Right lung (tissue), 5 donors: Measurements from ENCODE around the gene RPS6KB2. TPM values are rescaled to one million over a fixed set of nuclear protein-coding genes. Genes with fewer than 3 reads are reported as not detected.

ENCODE experiments used
- DNase-seq, 2 donors: peaks; one replicate each; pipeline ENCODE4 v3.0.0-alpha.2; 2013
- polyA plus RNA-seq, 5 donors: library from polyadenylated mRNA; unstranded; fragments of 120-200 nt; gene quantifications; one replicate each; pipeline versions ENCODE4 v1.2.1 to v1.2.3, GENCODE V29; 2013; ENCODE audit warnings: inconsistent platforms in 1 of 5, low replicate concordance in 1 of 5; ENCODE audit not compliant: insufficient read length in 5 of 5, insufficient read depth in 1 of 5

RPS6KB2 gene
- polyA plus RNA-seq, 5 donors: 34.2 to 45.2 (median 40.7) TPM

DNA sequence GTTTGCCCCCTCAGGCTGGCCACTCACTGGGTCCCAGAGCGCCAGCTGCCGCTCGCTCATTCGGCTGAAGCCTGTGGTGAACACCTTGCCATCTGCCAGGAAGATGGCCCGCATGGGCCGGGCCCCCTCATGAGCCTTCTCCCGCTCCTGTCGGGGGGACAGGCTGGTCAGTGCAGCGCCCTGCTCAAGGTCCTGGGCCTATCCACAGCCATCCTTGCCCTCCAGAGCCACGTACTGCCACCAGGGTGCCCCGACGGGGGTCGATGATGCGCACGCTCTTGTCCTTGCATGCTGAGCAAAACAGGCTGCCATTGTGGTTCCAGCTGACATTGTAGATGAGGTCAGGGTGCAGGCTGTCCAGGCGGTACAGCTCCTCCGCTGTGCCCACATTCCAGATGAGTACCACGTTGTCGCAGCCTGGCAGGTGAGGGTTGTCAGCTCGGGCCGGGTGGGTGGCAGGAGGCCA is 12.8 kb downstream of the RPS6KB2 start:
- DNase-seq: no peak

DNA sequence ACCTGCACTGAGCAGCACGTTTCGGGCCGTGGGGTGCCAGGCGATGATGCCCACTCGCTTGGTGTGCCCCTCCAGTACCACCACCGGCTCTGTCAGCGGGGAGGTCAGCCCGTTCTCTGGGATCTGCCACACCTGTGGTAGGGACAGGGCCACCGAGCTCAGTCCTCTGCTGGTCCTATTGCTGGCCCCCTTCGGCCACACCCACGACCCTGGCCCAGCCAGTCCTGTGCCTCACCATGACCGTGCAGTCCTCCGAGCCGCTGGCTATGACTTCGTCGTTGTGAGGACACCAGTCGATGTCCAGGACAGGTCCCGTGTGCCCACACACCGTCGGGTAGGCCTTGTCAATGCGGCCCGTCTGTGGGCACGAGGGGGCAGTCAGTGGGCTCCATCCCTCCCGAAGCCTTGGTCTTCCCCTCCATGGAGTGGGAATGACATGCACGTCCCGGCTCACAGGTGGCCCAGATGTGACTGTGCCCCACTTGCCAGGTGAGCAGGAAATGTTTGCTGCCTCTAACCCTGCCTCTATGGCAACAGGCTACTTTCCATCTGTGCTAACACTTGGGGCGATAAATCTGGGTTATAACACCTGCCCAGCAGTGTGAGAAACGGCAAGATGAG is 13.5 kb downstream of the RPS6KB2 start:
- no peak for DNase-seq

DNA sequence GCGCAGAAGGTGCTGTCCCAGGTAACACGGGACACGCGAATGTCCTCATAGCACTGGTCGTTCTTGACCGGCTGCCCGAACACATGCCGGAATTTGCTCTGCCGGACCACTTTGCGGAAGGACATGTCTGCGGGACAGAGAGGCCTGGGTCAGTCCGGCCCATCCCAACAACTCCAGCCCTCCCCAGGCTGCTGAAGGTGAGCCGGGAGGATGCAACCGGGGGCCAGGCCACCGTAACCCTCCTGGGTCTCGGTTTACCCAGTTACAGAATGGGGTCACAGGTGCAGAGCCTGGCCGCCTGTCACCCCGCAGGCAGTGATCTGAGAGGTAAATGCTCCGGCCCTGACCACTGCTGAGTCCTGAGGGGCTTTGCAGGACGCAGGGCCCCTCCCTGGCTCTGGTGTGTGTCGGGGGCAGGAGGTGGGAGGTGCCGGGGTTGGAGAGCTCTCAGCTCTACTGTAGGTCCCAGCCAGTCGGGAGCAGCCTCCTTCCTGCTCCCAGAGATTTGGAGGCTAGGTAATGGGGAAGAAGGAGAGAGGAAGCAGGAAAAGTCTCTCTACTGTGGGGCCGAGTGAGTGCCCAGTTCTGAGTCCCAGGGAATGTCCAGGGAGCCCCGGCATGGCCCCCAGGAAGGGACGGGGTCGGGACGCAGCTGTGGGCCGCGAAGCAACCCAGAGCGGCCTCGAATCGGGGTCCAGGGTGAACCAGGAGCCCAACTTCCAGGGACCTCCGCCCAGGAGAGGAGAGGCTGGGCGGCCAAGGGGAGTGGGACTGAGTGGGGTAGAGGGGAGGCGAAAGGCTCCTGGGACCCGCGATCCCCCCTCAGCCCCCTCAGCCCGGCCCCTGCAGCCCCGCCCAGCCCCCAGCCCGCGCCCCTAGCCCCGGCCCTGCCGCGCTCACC is 14.5 kb downstream of the RPS6KB2 start:
- no peak for DNase-seq

DNA sequence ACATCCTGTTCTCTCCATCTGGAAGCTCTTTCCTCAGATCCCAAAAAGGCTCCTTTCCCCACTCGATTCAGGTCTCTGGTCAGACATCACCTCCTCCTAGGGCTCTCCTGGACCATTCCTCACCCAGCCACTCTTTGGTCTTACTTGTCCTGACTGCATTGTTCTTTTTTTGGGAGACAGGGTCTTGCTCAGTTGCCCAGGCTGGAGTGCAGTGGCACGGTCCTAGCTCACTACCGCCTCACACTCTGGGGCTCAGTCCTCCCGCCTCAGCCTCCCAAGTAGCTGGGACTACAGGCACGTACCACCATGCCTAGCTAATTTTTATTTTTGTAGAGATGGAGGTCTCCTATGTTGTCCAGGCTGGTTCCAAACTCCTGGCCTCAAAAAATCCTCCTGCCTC is 17.2 kb downstream of the RPS6KB2 start:
- DNase-seq: no peak

DNA sequence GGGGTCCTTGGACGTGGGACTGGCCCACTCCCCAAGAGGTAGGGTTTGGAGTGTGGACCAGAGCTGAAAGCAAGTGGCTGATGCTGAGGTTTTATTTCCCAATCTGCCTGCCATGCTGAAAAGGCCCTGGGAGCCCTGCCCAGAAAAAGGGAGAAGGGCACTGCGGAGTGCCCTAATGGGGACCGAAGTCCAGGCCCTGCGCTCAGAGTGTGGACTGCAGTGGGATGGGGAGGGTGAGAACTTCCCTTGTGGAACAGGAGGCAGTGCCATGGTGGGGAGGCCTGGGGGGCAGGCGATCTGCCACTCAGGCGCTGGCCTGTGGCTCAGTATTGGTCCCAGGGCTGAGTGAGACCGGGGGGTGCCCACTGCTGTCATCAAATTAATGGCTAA is 19.9 kb downstream of the RPS6KB2 start:
- no peak for DNase-seq

DNA sequence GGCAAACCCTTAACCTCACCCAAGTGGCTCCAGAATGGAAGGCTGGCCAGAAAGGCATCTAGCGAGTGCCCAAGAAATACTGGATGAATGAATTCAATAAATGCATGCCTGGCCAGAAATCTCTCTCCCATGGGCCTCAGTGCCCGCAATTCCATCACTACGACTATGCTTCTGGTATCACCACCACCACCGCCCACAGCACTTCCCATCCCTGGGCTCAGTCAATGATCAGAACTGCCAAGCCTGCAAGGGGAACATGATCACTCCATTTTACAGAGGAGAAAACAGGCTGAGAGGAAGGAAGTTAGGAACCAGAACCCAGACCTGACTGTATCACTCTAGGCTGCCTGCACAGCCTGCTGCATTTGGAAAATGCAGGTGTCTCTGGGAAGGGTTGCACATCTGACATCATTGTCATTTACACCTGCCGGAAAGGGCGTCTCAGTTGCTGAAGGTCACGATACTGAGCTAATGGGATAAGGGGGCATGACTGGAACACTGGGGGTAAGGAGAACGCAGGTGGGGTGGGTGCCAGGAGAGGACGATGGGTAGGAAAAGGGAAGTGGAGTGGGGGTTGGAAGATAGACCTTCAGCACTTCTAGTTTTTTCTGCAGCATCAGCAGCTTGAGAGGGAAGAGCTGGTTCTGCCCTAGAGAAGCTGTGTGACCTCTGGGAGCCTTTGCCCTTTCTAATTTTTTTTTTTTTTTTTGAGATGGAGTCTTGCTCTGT is 21.0 kb downstream of the RPS6KB2 start:
- no peak for DNase-seq

DNA sequence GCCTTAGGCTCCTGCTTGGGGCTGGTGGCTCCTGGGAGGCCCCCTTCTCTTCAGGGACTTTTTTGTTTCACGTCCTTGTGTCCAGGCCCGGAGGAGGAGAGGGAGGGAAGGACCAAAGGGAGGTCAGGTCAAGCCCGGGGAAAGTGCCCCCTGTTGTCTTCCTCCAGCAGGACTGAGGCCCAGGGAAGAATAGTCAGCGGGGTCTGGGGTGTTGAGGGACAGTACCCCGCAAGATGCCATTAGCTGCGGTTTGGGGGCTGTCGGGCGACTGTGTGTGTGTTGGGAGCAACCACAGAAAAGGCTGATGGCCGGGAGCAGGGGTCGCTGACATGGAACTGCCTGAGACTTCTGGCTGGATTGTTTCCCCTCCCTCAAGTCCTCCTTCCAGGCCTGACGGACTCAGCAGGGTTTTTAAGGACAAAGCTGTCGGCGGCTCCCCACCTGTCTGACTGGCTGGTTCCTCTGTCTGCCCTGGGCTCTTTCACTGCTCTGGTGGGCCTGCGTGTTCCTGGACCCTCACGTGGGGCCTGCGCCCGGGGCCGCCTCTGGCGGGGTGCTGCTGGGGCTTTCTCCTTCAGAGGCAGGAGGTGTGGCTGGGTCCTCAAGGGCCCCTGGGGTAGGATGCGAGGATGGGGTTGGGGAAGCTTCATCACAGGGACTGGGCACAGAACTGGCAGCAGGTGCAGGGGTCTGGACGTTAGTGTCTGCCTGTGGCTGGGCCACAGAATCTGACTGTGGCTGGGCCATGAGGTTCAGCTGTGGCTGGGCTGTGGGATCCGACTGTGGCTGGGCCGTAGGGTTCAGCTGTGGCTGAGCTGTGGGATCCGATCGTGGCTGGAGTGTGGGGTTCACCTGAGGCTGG is 22.7 kb downstream of the RPS6KB2 start:
- no peak for DNase-seq

DNA sequence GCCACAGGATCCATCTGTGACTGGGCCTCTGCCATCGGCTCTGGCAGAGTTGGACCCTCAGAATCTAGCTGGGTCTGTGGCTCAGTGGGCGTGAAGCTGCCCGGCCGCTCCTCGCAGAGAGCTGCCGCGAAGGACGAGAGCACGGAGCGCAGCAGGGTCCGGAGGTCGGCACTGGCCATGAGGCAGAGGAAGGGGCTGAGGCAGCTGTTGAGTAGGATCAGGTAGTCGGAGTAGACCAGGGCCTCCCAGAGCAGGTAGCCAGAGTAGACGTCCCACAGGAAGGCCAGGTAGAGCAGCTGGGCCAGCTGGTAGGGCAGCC is 23.3 kb downstream of the RPS6KB2 start:
- no peak for DNase-seq

DNA sequence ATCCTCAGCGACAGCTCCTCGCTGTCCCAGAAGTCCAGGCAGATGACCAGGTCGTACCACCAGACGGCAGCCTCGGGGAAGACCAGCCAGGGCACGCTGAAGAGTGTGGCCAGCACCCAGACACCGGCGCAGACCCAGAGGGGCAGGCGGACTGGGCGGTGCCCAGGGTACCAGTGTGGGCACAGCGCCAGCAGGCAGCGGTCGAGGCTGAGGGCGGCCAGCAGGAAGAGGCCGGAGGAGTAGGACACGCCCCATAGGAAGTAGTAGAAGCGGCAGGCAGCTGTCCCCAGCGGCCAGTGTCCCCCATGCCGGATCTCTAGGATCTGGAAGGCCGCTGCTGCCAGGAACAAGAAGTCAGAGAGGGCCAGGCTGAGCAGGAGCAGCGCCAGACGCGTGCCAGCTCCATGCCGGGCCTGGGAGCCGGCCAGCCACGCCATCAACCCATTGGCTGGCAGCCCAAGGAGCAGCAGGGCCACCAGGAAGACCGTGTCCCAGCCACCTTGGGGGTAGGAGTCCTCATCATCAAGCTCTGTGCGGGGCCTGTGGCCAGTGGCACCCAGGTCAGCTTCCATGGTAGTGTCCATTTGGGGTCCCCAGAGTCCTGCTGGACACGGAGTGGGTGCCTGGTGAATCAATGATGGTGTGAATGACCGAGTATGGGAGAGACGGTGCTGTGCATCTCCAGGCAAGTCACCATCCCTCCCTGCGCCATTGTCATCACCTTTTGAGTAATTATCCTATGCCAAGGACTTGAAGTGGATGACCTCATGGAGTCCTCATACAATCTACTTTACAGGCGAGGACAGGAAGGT is 24.1 kb downstream of the RPS6KB2 start, which contains the start of gene GPR152:
Gene GPR152, minus strand, starts transcription at position 589 of the 812 bp plus-strand sequence. Its CDS starts 5 bp downstream, at position 584.
- no peak for DNase-seq

DNA sequence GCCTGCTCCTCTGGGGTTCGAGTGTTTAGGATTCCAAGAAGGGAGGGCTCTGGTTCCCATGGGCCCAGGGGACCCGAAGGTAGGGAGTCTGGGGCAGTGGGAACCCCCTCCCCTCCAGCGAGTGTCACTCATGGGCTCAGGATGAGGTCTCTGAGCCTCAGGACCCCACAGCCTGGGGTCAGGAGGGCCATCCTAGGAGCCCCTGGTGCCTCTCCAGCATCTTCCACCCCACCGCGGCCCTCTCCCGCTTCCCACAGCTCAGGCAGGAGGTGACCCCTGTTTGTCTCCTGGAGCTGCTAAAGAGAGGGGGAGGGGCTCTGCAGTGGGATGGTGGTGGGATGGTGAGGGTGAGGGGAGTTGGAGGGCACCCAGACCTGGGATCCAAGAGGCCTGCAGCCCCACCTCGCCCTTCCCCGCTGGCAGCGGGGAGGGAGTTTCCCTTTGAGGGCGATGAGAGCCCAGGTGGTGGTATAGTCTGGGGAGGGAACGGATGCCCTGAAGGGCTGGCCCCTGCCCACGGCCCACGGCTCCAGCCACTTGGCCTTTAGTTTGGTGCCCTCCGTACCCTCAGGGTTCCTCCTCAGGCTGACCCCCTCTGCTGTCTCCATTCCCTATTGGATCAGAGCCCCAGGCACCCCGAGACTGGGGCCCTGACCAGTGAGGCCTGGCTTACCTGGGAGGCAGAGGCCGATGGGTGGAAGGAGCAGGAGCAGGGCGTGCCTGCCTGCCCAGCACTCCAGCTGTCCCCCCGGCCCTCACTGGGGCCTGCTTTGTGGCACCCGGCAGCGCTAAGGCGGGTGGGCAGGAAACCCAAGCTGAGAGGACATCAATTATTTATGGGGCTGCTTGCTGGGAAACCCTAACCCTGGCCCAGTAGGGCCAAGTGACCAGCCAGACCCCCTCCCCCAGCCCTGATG is 25.8 kb downstream of the RPS6KB2 start:
- DNase-seq: no peak

DNA sequence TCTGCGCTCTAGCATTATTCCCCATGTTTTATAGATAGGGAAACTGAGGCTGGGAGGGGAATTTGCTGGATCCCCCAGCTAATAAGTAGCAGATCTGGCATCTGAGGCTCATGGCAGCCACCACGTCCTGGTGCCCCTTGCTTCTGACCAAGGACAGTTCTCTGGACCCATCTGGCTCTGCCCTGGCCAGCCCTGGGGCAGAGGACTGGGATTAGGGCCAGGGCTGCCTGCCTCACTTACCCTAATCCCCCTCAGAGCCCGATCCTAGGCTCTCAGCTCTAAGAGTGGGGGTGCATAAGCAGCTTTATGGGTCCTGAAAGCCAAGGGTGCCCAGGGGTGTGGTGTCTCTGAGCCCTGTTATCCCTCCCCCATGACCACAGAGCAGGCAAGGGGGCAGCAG is 26.8 kb downstream of the RPS6KB2 start, which contains the start of gene CABP4:
Gene CABP4, plus strand, starts transcription at position 301 of the 400 bp plus-strand sequence. Its CDS starts 70 bp downstream, at position 371.
- no peak for DNase-seq

DNA sequence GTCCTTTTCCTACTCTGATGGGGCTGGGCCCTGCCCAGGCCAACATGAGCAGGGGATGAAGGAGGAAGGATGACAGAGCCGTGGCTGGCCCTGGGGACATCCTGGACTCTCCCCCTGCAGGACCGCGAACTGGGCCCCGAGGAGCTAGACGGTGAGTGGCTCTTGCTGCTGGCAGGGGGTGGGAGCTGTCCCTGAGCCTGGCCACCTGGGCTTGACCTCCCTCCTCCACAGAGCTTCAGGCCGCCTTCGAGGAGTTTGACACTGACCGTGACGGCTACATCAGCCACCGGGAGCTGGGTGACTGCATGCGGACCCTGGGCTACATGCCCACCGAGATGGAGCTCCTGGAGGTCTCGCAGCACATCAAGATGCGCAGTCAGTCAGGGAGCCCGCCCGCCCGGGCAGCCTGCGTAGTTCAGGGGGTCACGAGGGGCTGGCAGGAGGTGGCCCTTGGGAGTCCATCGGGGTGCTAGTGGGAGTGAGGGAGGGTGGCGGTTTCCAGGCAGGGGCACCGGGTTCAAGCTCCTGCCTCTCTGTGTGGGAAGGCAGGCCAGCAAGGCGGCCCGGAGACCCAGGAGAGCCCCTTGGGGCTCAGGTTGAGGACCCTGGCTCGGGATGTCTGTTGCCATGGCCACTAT is 27.9 kb downstream of the RPS6KB2 start:
- DNase-seq: no peak

DNA sequence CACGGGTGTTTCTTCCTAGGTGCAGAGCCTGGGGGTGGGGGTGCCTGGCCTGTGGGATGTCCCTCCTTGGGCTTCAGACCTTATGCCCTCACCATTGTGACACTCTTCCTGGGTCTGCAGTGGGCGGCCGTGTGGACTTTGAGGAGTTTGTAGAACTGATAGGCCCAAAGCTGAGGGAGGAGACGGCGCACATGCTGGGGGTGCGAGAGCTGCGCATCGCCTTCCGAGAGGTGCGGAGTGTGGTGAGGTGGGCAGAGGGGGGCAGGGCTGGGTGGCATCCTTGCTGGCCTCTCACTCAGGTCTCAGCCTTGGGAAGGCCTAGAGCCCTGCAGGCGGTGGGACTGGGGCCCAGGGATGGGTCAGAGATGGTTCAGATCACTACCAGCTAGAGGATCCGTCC is 29.2 kb downstream of the RPS6KB2 start:
- DNase-seq: no peak

DNA sequence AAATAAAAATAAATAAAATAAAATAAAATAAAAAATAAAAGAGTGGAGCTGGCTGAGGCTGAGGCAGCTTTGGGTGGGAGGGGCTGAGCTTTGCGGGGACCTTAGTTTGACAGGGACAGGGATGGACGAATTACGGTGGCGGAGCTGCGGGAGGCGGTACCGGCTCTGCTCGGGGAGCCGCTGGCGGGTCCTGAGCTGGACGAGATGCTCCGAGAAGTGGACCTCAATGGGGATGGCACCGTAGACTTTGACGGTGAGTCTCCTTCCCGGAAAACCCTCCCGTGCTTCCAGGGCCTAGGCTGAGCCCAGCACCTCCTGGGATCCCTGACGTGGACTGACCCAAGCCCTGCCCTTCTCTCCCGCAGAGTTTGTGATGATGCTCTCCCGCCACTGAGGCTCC is 30.0 kb downstream of the RPS6KB2 start:
- DNase-seq: no peak

DNA sequence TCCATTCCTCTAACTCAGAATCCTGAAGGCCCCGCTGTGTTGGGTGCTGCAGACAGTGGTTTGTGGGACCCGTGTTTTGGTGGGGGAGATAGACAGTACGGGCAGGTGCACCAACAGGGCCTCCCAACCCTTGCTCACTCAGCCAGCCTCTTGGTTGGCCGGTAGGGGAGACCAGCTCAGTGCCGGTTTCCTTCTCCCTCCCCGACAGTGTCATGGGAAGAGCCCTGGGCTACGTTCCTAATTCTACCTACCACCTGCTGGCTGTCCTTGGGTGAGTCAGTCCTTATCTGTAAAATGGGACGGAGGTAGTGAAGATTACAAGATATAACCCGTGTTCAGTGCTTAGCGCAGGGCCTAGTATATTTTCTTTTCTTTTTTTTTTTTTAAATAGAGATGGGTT is 34.9 kb downstream of the RPS6KB2 start:
- DNase-seq: no peak

DNA sequence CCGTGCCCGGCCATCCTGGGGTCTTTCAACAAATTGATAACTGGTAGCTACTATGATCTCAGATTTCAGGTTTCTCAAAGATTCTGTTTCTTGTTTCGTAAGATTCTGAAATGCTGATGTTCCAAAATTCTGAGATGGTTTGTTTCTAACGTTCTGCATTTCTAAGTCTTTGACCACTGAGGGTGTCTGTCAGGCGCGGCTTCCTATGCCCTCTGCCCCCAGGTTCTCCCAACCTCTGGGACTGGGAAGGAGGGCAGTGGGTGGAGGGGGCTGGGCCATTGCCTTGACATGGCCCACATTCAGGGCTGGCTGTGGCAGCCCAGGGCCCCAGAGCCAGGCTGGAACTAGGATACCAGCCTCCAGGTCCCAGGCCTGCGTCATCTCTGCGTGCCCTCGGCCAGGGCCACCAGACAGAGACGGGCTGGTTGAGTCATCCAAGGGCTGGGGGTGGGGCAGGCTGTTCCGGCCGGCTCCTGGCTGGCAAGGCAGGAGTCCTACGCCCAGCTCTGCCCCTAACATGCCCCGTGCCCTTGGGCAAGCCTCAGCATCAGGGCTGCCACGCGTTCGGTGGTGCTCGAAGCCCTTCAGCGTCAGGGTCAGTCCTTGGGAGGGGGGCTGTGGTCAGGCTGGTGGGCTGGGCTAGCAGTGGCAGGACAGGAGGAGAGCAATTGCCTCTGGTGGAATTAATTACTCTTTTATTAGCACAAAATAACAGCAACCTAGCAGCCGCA is 35.6 kb downstream of the RPS6KB2 start:
- DNase-seq: no peak

DNA sequence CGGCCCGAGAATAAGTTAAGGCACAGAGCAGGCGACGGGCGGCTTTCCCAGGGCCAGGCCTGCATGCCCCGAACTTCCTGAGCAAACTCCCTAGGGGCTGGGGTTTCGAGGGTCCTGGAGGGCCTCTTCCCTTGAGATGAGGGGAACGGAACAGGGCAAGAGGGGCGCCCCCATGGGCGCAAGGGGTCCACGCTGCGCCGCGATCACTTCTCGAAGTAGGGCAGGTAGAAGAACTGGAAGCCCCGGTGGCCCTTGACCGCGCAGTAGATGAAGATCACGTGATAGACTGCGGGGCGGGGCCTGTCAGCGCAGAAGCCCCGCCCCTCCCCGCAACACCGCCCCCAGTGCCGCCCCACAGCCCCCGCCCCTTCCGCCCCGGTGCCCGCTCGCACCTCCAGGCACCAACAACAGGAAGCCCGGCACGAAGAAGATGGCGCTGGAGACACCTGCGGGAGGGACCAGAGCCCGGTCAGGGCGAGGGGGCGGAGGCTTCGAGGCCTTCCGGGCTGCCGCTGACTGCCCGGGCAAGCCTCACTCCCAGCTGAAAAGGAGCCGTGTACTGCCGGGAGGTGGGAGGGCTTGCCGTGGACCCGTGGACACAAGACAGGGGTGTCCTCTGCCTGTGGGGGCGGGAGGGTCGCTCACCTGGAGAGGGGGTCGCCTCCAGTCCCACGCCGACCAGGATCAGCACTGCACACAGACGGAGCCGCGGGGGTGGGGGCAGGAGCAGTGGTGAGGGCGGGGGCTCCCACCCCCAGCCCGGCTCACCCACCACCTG is 36.3 kb downstream of the RPS6KB2 start:
- peak; percentile 62 to 66 for DNase-seq

DNA sequence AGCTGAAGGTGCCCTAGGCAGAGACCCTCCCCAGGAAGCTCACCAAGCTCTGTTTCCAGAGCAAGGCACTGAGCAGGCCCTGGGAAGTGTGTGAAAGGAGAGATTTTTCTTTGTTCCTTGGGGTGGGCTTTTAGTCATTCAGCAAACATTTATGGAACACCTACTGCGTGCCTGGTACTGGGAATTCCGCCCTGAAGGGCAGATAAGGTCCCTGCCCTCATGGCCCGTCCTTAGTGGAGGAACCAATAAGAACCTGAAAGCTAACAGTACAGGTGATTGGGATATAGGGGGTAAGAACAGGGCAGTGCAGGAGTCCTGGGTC is 36.9 kb downstream of the RPS6KB2 start:
- no peak for DNase-seq
